Ascending aorta (tissue), 2 donors: ENCODE measurements around the gene SLC38A6. TPM values are rescaled to one million over a fixed set of nuclear protein-coding genes. Genes with fewer than 3 reads are reported as not detected.

Source experiments
- DNase-seq, 2 donors: peaks; one replicate each; pipeline ENCODE4 v3.0.0-alpha.2; 2019; ENCODE audit warnings: low spot score in 2 of 2
- H3K27ac ChIP-seq, 2 donors: fragments of 200-600 bp; sonication (generic); one replicate each; pipeline ENCODE4 v1.5.1; 2016 to 2017; ENCODE audit warnings: mild to moderate bottlenecking in 1 of 2
- H3K27me3 ChIP-seq: fragments of 200-600 bp; sonication (generic); one replicate; pipeline ENCODE4 v1.5.1; 2017
- H3K36me3 ChIP-seq, 2 donors: fragments of 200-600 bp; sonication (generic); one replicate each; pipeline ENCODE4 v1.5.1; 2016
- H3K4me1 ChIP-seq, 2 donors: fragments of 200-600 bp; sonication (generic); one replicate each; pipeline ENCODE4 v1.5.1; 2016 to 2017; ENCODE audit warnings: mild to moderate bottlenecking in 1 of 2
- H3K4me3 ChIP-seq, 2 donors: fragments of 200-600 bp; sonication (generic); one replicate each; pipeline ENCODE4 v1.5.1; 2016 to 2017; ENCODE audit warnings: mild to moderate bottlenecking in 1 of 2
- H3K9me3 ChIP-seq, 2 donors: fragments of 200-600 bp; sonication (generic); one replicate each; pipeline ENCODE4 v1.5.1; 2016
- intact Hi-C: fragments of 100-400 bp; cut with DNase I; formaldehyde crosslinking; loops from one replicate; pipeline ENCODE4 v1.15.1; 2023
- total RNA-seq: library from RNA; depleted of rRNA; stranded (reverse); fragments of >200 nt; gene quantifications from one replicate; pipeline ENCODE4 v1.1.0, GENCODE V29; 2016
- TF ChIP-seq, protein P1 (sequence below), 3 experiments: fragments of 200-600 bp in 2 of 3; fragments of 450-650 bp in 1 of 3; sonication (generic) in 2 of 3; IDR thresholded peaks; one replicate each; pipeline ENCODE4 v1.5.1; 2016 to 2019; ENCODE audit warnings: antibody characterized with exemption in 3 of 3, mild to moderate bottlenecking in 1 of 3, moderate library complexity in 1 of 3

Gene SLC38A6
- total RNA-seq, 1 donor from 2014 or later = 1.8 TPM

DNA sequence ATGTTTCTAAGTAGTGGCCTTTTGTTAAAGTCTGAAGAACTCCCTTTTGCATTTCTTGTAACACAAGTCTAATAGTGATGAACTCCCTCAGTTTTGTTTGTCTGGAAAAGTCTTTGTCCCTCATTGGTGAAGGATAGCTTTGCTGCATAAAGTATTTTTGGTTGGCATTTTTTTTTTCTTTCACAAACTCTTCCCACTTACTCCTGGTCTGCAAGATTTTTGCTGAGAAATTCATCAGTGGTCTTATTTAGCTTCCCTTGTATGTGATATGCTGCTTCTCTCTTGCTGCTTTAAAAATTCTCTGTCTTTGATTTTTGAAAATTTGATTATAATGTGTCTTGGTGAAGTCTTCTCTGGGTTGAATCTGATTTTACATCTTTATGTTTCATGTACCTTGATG, 22.9 kb upstream of the SLC38A6 start:
- no peaks in the 10 kb centered on the region for H3K4me1 ChIP-seq
- no peaks in the 10 kb centered on the region for H3K27me3 ChIP-seq
- no peak overlapping the region for H3K4me3 ChIP-seq
- TF ChIP-seq, protein P1, sequence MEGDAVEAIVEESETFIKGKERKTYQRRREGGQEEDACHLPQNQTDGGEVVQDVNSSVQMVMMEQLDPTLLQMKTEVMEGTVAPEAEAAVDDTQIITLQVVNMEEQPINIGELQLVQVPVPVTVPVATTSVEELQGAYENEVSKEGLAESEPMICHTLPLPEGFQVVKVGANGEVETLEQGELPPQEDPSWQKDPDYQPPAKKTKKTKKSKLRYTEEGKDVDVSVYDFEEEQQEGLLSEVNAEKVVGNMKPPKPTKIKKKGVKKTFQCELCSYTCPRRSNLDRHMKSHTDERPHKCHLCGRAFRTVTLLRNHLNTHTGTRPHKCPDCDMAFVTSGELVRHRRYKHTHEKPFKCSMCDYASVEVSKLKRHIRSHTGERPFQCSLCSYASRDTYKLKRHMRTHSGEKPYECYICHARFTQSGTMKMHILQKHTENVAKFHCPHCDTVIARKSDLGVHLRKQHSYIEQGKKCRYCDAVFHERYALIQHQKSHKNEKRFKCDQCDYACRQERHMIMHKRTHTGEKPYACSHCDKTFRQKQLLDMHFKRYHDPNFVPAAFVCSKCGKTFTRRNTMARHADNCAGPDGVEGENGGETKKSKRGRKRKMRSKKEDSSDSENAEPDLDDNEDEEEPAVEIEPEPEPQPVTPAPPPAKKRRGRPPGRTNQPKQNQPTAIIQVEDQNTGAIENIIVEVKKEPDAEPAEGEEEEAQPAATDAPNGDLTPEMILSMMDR (IDR thresholded peaks at IDR 0.05) = no peak
- no peak for DNase-seq
- no peaks in the 10 kb centered on the region for H3K36me3 ChIP-seq
- intact Hi-C loops = no loop called here
- H3K27ac ChIP-seq = no peak overlapping the region
- peaks cover 0 to 42% of the 10 kb centered on the region in 2 donors for H3K9me3 ChIP-seq

DNA sequence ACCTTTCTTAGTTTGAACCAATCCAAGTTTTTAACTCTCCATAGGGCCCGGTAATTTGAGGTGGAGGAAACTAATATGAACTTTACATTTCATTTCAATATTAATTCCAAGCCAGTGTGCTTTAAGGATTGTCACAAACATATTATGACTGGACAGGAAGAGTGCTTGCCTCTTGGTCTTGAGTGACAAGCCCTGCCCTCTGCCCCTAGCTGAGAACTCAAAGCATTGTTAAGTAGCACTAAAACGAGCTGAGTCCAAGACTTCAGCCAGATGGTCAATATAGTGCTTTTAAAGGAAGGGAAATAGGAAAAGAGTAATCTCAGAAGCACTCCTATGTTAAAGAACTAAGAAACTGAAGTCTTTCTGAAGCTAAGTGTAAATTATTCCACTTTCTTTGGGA, 17.3 kb upstream of the SLC38A6 start:
- Histone ChIP-seq H3K4me3 (no peak overlapping the region), H3K9me3 (peaks cover 0 to 3% of the 10 kb centered on the region in 2 donors), H3K4me1 (no peaks in the 10 kb centered on the region), H3K27ac (no peak overlapping the region), H3K36me3 (no peaks in the 10 kb centered on the region), H3K27me3 (no peaks in the 10 kb centered on the region)
- DNase-seq = no peak
- TF ChIP-seq, protein P1 (IDR thresholded peaks at IDR 0.05) = no peak
- intact Hi-C loops = no loop called here

DNA sequence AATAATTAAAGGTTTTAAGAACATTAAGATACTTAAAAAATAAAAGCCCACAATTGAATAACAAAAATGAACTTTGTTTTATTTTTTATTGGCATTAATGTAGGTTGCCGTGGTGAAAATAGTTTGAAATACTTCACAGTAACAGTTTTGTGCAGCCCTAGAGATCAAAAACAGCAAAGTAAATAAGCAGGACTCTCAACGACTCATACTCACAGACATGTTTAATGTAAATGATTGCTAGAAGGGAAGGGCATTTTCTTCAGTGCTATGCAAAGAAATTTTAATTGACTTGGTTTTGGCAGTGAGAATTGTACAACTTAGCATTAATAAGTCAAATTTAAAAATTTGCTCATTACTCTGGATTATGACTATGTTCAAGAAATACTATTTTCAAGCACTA, 16.1 kb upstream of the SLC38A6 start:
- intact Hi-C loops = no loop called here
- TF ChIP-seq, protein P1 (IDR thresholded peaks at IDR 0.05) = no peak

DNA sequence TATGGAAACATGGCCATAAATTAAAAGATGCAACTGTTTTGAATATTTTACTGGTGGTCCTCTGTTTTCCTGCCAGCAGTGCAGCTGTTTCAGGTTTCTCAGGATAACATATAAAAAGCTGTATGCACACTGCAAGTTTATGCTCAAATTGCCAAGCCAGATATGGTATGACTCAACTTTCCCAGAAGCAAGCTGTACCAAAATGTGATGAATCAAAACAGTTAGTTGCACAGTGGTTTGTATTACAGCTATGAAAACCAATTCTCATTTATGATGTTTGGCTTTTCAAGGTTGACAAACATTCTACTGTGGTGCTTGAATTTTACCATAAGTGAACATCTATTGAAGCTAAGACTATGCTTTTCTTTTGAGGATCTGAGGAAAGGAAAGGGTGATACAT, 15.6 kb upstream of the SLC38A6 start:
- Histone ChIP-seq H3K36me3 (no peaks in the 10 kb centered on the region), H3K27ac (peak overlapping the region in 1 of 2 donors; percentile 34), H3K27me3 (no peaks in the 10 kb centered on the region), H3K4me3 (no peak overlapping the region), H3K4me1 (no peaks in the 10 kb centered on the region), H3K9me3 (no peaks in the 10 kb centered on the region)
- TF ChIP-seq, protein P1 (IDR thresholded peaks at IDR 0.05) = no peak
- intact Hi-C loops = no loop called here
- DNase-seq = no peak

More for the DNA sequence above, 16.1 kb upstream of the SLC38A6 start:
- Histone ChIP-seq H3K27ac (no peak overlapping the region), H3K36me3 (no peaks in the 10 kb centered on the region), H3K27me3 (no peaks in the 10 kb centered on the region), H3K9me3 (no peaks in the 10 kb centered on the region), H3K4me3 (no peak overlapping the region), H3K4me1 (no peaks in the 10 kb centered on the region)
- no peak for DNase-seq

DNA sequence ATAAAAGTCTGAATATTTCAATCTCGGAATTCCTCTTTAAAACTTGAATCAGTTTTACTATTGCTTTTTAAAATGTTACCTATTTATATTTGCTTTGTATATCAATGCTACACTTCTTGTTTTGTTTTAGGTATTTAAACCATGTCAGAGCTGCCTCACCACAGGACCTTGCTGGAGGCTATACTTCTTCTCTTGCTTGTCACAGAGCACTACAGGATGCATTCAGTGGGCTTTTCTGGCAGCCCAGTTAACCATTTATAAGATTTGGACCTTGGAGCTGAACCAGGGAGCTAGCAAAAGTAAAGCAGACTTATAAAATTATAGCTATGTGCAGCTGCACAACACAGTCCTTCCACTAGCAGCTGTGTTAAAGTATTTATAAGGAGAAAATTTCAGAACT, 12.9 kb upstream of the SLC38A6 start:
- no peak for DNase-seq
- no peak overlapping the region for H3K4me3 ChIP-seq
- H3K9me3 ChIP-seq = no peaks in the 10 kb centered on the region
- peak overlapping the region in 1 of 2 donors; percentile 33 for H3K27ac ChIP-seq
- no peaks in the 10 kb centered on the region for H3K4me1 ChIP-seq
- intact Hi-C loops = no loop called here
- TF ChIP-seq, protein P1 (IDR thresholded peaks at IDR 0.05) = no peak
- H3K27me3 ChIP-seq = no peaks in the 10 kb centered on the region
- no peaks in the 10 kb centered on the region for H3K36me3 ChIP-seq

DNA sequence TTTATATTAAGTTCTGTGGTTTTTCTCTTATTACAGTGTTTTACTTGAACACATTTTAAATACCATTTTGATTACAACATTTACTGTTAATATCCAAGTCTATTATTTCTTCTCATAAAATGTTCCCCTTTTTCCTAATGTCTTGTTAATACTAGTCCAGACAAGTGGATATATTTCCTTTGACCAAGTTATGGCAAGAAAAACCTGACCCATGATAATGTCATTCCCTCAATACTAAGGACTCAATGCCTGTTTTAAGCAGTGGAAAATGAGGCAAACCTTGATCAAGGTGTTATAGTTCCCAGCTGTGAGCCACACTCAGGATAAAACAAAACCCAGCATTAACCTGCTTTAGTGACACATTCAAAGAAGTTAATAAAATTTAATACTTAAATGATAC, 12.4 kb upstream of the SLC38A6 start:
- H3K9me3 ChIP-seq = no peaks in the 10 kb centered on the region
- H3K27me3 ChIP-seq = no peaks in the 10 kb centered on the region
- H3K4me3 ChIP-seq = no peak overlapping the region
- no peaks in the 10 kb centered on the region for H3K36me3 ChIP-seq
- H3K4me1 ChIP-seq = no peaks in the 10 kb centered on the region
- intact Hi-C loops = no loop called here
- no peak for DNase-seq
- H3K27ac ChIP-seq = no peak overlapping the region
- TF ChIP-seq, protein P1 (IDR thresholded peaks at IDR 0.05) = no peak
